GM19099 (cell line): ENCODE results near the gene ASB8.

ENCODE experiments used
- POLR2A ChIP-seq: IDR thresholded peaks from 3 replicates; pipeline ENCODE4 v1.6.1; 2011; ENCODE audit warnings: low read depth; ENCODE audit not compliant: insufficient read length; ENCODE audit errors: extremely low read depth

The ASB8 gene

DNA sequence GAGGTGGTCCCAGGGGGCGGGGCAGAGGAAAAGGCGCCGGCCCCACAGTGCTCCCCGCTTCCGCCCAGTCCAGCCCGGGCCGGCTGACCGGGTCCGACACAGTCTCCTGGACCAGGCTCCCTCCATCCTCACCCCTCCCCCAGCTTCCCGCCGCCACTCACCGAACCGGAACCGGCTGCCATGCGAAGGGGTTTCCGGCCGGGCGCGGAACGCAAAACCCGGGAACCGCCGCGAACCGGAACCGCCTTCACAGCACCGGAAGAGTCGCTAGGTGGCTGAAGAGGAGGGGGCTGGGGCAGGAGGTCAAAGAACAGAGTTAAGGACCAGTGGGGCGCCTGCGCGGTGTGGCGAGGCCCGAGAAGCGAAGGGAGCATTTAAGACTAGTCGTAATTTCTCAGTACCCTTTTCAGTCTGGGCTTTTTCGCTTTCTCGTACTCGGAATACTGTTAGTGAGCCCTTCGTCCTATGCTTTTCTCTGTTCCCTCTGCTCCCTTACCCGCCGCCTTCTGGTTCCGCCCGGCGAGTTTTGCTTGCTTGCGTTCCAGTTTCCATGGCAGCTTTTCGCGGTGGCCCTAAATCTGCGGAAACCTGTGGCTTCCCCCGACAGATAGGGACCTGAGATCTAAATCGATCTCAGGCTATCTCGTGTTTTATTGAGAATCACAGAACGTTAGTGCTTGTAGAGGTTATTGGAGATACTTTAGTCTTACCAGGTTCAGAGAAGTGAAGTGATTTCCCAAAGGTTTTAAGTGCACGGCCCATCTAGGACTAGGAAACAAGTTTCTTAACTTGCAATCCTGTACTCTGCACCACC lies 51.2 kb downstream of the ASB8 start, which contains the start of gene SENP1:
SENP1 (minus strand) TSS at position 213 of the 814 bp plus-strand sequence. CDS start 4,607 bp downstream, outside the sequence.
- TF ChIP-seq POLR2A = peak; percentile 62

- TF ChIP-seq POLR2A = no peak
Measured at GRCh38 chr12:48105321-48105866, 51.9 kb downstream of the ASB8 start.

GRCh38 chr12:48104531-48104930 lies 52.8 kb downstream of the ASB8 start:
- no peak for TF ChIP-seq POLR2A
